Keratinocyte (primary cell): ENCODE data around the gene SSC4D.

Experiments
- EZH2 ChIP-seq: IDR thresholded peaks from one replicate; pipeline ENCODE4 v1.6.1; 2012; ENCODE audit warnings: inconsistent platforms, mild to moderate bottlenecking, low read length, moderate library complexity
- TF ChIP-seq, protein P1 (sequence below), 3 experiments: IDR thresholded peaks in 1 of 3; conservative IDR thresholded peaks in 1 of 3; optimal IDR thresholded peaks in 1 of 3; 2 replicates in 2 of 3; 3 replicates in 1 of 3; pipeline versions ENCODE3 to v1.5.1; 2011; ENCODE audit warnings: low read length in 3 of 3, mild to moderate bottlenecking in 3 of 3, moderate library complexity in 2 of 3, control low read depth in 1 of 3, inconsistent platforms in 1 of 3; ENCODE audit not compliant: insufficient read depth in 2 of 3; ENCODE audit errors: extremely low read depth in 1 of 3

DNA sequence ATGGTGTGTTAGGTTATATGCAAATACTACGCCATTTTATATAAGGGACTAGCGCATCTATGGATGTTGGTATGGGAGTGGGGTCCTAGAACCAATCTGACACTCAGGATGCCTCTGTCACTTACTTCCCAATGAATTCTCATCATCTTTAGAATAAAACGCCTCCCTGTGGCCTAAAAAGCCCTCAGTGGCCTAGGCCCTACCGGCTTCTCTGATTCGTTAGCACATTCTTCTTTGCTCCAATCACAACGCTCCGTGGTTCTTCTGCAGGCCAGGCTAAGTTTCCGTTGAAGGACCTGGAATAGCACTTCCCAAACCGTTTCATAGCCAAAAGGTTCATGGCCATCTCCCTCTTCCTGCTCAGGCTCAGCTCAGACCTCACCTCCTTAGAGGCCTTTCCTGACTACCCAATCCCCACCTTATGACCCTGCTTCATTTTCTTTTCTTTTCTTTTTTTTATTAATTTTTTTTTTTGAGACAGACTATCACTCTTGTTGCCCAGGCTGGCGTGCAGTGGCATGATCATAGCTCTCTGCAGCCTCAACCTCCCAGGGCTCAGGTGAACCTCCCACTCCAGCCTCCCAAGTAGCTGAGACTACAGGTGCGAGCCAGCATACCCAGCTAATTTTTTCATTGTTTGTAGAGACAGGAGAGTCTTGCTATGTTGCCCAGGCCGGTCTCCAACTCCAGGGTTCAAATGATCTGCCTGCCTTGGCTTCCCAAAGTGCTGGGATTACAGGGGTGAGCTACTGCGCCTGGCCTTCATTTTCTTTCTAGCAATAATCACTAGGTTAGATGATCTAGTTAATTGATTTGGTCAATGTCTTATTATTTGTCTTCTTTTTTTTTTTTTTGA lies 26.2 kb downstream of the SSC4D start:
- TF ChIP-seq, protein P1, sequence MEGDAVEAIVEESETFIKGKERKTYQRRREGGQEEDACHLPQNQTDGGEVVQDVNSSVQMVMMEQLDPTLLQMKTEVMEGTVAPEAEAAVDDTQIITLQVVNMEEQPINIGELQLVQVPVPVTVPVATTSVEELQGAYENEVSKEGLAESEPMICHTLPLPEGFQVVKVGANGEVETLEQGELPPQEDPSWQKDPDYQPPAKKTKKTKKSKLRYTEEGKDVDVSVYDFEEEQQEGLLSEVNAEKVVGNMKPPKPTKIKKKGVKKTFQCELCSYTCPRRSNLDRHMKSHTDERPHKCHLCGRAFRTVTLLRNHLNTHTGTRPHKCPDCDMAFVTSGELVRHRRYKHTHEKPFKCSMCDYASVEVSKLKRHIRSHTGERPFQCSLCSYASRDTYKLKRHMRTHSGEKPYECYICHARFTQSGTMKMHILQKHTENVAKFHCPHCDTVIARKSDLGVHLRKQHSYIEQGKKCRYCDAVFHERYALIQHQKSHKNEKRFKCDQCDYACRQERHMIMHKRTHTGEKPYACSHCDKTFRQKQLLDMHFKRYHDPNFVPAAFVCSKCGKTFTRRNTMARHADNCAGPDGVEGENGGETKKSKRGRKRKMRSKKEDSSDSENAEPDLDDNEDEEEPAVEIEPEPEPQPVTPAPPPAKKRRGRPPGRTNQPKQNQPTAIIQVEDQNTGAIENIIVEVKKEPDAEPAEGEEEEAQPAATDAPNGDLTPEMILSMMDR (optimal IDR thresholded peaks at IDR 0.05 in 1 of 3, IDR thresholded peaks at IDR 0.05 in 1 of 3, conservative IDR thresholded peaks at IDR 0.05 in 1 of 3; ENCODE audit: extremely low read depth in 1 of 3, insufficient read depth in 2 of 3, low read length in 3 of 3) = no peak
- TF ChIP-seq EZH2 = no peak
